Stimulated activated CD4-positive, alpha-beta T cell treated with anti-CD3 and anti-CD28 coated beads, Interleukin-1b, Interleukin-23, amount 100 ng/mL, for 24 hours (primary cell): ENCODE results near the gene COMP.

ENCODE experiments used
- DNase-seq, 4 experiments: peaks; one replicate each; pipeline ENCODE4 v3.0.0-alpha.2; 2020; ENCODE audit warnings: low read depth in 4 of 4, low spot score in 1 of 4

The COMP gene

GRCh38 chr19:18770663-18771327 is 20.3 kb downstream of the COMP start:
- no peak for DNase-seq

GRCh38 chr19:18769989-18770528 is 21.0 kb downstream of the COMP start:
- no peak for DNase-seq

- no peak for DNase-seq
Measured at GRCh38 chr19:18768997-18769891, 21.9 kb downstream of the COMP start.

GRCh38 chr19:18768046-18768771 is 22.9 kb downstream of the COMP start:
- DNase-seq: no peak

- no peak for DNase-seq
Measured at GRCh38 chr19:18765224-18765623, 25.9 kb downstream of the COMP start.

- no peak for DNase-seq
Measured at GRCh38 chr19:18764591-18765051, 26.5 kb downstream of the COMP start.

- no peak for DNase-seq
Measured at GRCh38 chr19:18763674-18764590, 27.2 kb downstream of the COMP start.

GRCh38 chr19:18762125-18763023 is 28.7 kb downstream of the COMP start:
- DNase-seq: no peak

- no peak for DNase-seq
Measured at GRCh38 chr19:18761531-18762110, 29.5 kb downstream of the COMP start.

GRCh38 chr19:18760440-18761383 is 30.4 kb downstream of the COMP start:
- no peak for DNase-seq

- DNase-seq: no peak
Measured at GRCh38 chr19:18759995-18760426, 31.1 kb downstream of the COMP start.

GRCh38 chr19:18759304-18759994 is 31.7 kb downstream of the COMP start:
- no peak for DNase-seq

- DNase-seq: no peak
Measured at GRCh38 chr19:18756896-18757295, 34.2 kb downstream of the COMP start.

GRCh38 chr19:18754501-18754900 is 36.6 kb downstream of the COMP start:
- DNase-seq: no peak

- DNase-seq: no peak
Measured at GRCh38 chr19:18751571-18751970, 39.5 kb downstream of the COMP start.

- no peak for DNase-seq
Measured at GRCh38 chr19:18750295-18750970, 40.7 kb downstream of the COMP start.
